Activated CD4-positive, alpha-beta T cell treated with anti-CD3 and anti-CD28 coated beads, Interleukin-2, Interleukin-4, amounts not matched to agents 100 ng/mL and 50 ng/mL, durations not matched to agents 16 hours and 8 hours (primary cell): ENCODE results near the gene ALDH3B1.
"Not testable (repeated sequence)": the region's sequence is repeated elsewhere in the genome, so short reads cannot be mapped to it uniquely, and the experiment has no call there.

ENCODE experiments used
- DNase-seq: peaks from one replicate; pipeline ENCODE4 v3.0.0-alpha.2; 2020; ENCODE audit warnings: low spot score

Gene ALDH3B1

GRCh38 chr11:68010090-68011041 lies at the start of gene ALDH3B1:
TSS of gene ALDH3B1 (plus strand) at chr11:68010327. CDS start at chr11:68015298, 4,971 bp downstream.
- DNase-seq: no peak

GRCh38 chr11:67963217-67963616 lies 46.9 kb upstream of the ALDH3B1 start:
- DNase-seq: not testable (repeated sequence)

GRCh38 chr11:67963879-67964278 lies 46.2 kb upstream of the ALDH3B1 start:
- DNase-seq: not testable (repeated sequence)

GRCh38 chr11:67964746-67965145 lies 45.4 kb upstream of the ALDH3B1 start:
- DNase-seq: not testable (repeated sequence)

- not testable (repeated sequence) for DNase-seq
These were observed 44.2 kb upstream of the ALDH3B1 start for GRCh38 chr11:67965830-67966348.

GRCh38 chr11:67974746-67975145 lies 35.4 kb upstream of the ALDH3B1 start:
- not testable (repeated sequence) for DNase-seq

GRCh38 chr11:67978766-67979418 lies 31.2 kb upstream of the ALDH3B1 start:
- not testable (repeated sequence) for DNase-seq

- DNase-seq: not testable (repeated sequence)
These were observed 28.9 kb upstream of the ALDH3B1 start for GRCh38 chr11:67981226-67981625.

GRCh38 chr11:67982255-67982857 lies 27.8 kb upstream of the ALDH3B1 start:
- not testable (repeated sequence) for DNase-seq

GRCh38 chr11:67983951-67984350 lies 26.2 kb upstream of the ALDH3B1 start:
- DNase-seq: no peak

GRCh38 chr11:67985302-67985701 lies 24.8 kb upstream of the ALDH3B1 start:
- DNase-seq: not testable (repeated sequence)

GRCh38 chr11:67990546-67991346 lies 19.4 kb upstream of the ALDH3B1 start:
- DNase-seq: not testable (repeated sequence)

- not testable (repeated sequence) for DNase-seq
These were observed 18.6 kb upstream of the ALDH3B1 start for GRCh38 chr11:67991347-67992121.

GRCh38 chr11:67993821-67994220 lies 16.3 kb upstream of the ALDH3B1 start:
- peak; percentile 40 for DNase-seq

- DNase-seq: not testable (repeated sequence)
These were observed 15.7 kb upstream of the ALDH3B1 start for GRCh38 chr11:67994387-67994786.

- DNase-seq: not testable (repeated sequence)
These were observed 15.0 kb upstream of the ALDH3B1 start for GRCh38 chr11:67995129-67995528.

GRCh38 chr11:67995579-67995978 lies 14.5 kb upstream of the ALDH3B1 start:
- not testable (repeated sequence) for DNase-seq

GRCh38 chr11:67996051-67996450 lies 14.1 kb upstream of the ALDH3B1 start:
- DNase-seq: no peak

GRCh38 chr11:67996622-67997474 lies 13.3 kb upstream of the ALDH3B1 start:
- peak; percentile 12 for DNase-seq
